Transverse colon (tissue), 4 donors: ENCODE data around the gene ASTE1.

Source experiments
- EP300 ChIP-seq: sonication (generic); formaldehyde crosslinking; IDR thresholded peaks from one replicate; pipeline ENCODE4 v1.6.1; 2017; ENCODE audit warnings: antibody characterized with exemption, low read depth
- POLR2A ChIP-seq: fragments of 450-650 bp; IDR thresholded peaks from one replicate; pipeline ENCODE4 v1.6.1; 2016; ENCODE audit warnings: antibody characterized with exemption, mild to moderate bottlenecking, moderate library complexity
- POLR2AphosphoS5 ChIP-seq, 3 donors: sonication (generic); formaldehyde crosslinking; IDR thresholded peaks; one replicate each; pipeline ENCODE4 v1.6.1; 2016; ENCODE audit warnings: antibody characterized with exemption in 3 of 3
- TF ChIP-seq, protein P1 (sequence below), 5 experiments: fragments of 200-600 bp in 3 of 5; fragments of 450-650 bp in 2 of 5; sonication (generic) in 3 of 5; IDR thresholded peaks; 1 replicate in 2 of 5; 2 replicates in 3 of 5; pipeline ENCODE4 v1.5.1; 2016 to 2017; ENCODE audit warnings: antibody characterized with exemption in 5 of 5, inconsistent platforms in 3 of 5, mild to moderate bottlenecking in 2 of 5, moderate library complexity in 1 of 5

DNA sequence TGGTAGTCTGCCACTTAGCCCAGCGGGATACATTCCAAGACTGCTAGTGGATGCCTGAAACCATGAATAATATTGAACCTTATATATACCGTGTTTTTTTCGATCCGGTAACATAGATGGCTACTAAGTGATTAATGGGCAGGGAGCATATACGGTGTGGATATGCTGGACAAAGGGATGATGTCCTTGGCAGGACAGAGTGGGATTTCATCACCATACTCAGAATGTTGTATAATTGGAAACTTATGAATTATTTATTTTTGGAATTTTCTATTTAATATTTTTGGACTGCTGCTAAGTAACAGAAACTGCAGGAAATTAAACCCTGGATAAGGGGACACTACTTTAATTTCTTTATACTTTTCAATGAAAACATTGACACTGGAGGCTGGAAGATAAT lies 53.2 kb downstream of the ASTE1 start:
- TF ChIP-seq EP300 (no peak), POLR2AphosphoS5 (IDR thresholded peaks at IDR 0.05) (no peak), POLR2A (no peak)
- TF ChIP-seq, protein P1, sequence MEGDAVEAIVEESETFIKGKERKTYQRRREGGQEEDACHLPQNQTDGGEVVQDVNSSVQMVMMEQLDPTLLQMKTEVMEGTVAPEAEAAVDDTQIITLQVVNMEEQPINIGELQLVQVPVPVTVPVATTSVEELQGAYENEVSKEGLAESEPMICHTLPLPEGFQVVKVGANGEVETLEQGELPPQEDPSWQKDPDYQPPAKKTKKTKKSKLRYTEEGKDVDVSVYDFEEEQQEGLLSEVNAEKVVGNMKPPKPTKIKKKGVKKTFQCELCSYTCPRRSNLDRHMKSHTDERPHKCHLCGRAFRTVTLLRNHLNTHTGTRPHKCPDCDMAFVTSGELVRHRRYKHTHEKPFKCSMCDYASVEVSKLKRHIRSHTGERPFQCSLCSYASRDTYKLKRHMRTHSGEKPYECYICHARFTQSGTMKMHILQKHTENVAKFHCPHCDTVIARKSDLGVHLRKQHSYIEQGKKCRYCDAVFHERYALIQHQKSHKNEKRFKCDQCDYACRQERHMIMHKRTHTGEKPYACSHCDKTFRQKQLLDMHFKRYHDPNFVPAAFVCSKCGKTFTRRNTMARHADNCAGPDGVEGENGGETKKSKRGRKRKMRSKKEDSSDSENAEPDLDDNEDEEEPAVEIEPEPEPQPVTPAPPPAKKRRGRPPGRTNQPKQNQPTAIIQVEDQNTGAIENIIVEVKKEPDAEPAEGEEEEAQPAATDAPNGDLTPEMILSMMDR (IDR thresholded peaks at IDR 0.05) = no peak
